CD4-positive, alpha-beta T cell treated with Interleukin-17A for 4 hours (primary cell): Measurements from ENCODE around the gene CNIH3.
"Not testable (repeated sequence)": the region's sequence is repeated elsewhere in the genome, so short reads cannot be mapped to it uniquely, and the experiment has no call there.

Experiments
- DNase-seq: peaks from one replicate; pipeline ENCODE4 v3.0.0-alpha.2; 2020; ENCODE audit warnings: mixed read lengths

The CNIH3 gene

DNA sequence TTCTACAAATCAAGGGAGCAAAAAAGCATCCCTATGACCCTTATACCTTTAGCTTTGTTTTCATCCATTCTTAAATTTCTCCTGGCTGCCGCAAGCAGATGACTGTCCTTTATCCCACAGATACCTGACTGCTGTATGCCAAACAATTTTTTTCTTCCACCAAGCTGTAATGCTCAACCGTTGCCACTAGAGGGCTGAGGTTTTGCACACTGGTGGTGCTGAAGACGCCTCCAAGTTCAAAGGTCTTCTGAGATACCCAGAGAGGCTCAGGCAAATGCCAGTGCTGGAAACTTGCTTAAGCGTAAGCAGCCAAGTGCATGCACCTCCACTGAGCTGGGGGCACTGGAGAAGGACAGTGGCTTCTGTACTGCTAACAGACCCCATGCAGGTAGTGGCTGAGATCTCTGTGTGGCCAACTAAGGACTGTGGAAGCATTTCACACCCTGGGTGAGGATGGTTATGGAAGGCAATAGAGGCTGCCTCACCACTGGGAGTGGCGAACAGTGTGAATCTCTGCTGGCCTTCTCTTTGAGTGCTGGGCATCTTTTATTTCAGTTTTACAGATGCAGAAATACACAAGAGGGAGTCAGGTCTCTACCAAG lies 28.5 kb downstream of the CNIH3 start:
- DNase-seq, result peak; percentile 61

DNA sequence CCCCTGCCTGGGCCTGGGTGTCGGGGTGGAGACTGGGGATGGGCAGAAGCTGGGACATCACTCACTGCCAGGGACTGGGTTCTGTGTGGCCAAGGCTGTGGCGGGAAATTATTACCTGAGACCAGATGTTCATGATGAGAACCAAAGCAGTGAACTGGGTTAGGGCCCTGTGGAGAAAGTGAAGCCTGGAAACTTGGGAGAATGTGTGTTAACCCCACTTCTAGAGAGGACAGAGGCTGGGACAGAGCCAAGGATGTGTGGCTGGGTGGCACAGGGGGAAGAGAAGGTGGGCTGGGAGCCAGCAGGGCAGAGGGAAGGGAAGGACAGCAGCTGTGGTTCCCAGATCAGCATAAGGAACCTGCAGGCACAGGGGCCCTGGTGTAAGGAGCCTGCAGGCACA lies 31.3 kb downstream of the CNIH3 start:
- DNase-seq, result no peak

DNA sequence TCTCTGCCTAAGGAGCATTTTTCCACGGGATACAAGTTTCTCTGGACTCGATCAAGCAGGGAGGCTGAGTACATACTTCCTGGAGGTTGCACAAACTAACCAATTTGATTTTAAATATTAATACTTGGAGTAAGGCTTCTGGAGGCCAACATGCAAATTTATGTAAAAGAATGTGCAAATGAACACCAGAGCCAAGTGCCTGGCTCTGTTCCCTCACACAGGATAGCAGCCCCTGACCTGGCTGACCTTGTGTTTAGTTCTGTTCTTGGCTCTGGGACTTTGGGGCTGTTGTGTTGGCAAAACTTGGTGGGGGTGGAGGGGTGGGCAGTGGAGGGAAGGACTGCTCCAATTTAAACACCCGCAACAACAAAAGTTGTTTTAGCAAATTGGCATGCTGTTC lies 34.2 kb downstream of the CNIH3 start:
- DNase-seq, result no peak

DNA sequence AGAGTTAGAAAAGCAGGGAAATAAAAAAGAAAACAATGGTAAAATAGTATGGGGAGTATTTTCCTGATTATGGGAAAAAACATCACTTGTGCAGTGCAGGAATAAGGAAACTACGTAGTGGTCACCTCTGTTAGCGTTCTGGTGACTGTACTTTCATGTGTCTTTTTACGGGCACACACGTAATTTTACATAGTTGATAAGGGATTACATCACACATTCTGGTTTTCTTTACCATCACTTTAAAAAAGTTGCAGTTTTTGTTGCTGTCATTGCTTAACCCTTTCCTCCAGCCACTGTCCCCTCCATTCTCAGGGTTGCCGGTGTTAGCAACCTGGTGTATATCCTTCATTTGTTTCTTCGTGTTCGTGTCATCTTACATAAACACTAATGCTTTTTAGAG lies 35.1 kb downstream of the CNIH3 start:
- DNase-seq, result no peak

DNA sequence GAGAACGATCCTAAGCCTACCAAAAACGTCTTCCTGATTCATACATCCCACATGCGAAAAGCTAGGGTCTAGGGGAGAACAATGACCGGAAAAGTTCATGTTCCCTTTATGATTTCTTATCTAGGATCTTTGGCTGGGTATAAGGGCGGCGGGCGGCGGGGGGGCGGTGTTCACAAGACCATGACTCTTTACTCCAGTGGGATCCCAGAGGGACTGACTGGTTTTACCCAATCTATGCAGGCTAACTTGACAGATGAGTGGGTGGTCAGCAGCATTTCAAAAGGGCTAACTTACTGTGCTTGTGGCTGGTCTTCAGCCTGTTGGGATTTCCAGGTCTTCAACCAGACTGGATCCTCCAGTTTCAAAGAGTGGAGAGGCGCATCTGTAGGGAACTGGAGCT lies 40.3 kb downstream of the CNIH3 start:
- DNase-seq, result no peak

DNA sequence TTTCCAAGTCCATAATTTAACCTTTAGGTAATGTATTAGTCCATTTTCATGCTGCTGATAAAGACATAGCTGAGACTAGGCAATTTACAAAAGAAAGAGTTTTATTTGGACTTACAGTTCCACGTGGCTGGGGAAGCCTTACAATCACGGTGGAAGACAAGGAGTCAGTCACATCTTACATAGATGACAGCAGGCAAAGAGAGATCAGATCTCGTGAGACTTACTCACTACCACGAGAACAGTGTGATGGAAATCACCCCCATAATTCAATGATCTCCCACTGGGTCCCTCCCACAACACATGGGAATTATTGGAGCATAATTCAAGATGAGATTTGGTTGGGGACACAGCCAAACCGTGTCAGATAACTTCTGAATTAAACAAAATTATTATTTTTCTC lies 44.0 kb downstream of the CNIH3 start:
- no peak for DNase-seq

DNA sequence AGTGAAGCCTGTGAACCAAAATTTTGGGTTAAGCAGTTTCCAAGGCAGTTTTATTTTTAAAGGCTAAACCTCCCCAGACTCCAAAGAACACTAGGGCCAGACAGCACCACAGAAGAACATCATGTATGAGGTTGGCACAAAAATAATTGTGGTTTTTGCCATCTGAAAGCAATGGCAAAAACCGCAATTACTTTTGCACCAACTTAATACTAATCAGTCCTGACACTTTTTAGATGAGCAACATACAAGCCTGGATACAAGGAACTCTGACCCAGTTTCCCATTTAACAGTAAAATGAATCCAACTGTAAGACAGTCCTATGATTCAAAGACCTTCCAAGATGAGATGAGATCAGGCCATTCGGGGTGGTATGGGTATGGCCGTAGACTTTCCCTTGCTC lies 46.8 kb downstream of the CNIH3 start:
- DNase-seq, result no peak

DNA sequence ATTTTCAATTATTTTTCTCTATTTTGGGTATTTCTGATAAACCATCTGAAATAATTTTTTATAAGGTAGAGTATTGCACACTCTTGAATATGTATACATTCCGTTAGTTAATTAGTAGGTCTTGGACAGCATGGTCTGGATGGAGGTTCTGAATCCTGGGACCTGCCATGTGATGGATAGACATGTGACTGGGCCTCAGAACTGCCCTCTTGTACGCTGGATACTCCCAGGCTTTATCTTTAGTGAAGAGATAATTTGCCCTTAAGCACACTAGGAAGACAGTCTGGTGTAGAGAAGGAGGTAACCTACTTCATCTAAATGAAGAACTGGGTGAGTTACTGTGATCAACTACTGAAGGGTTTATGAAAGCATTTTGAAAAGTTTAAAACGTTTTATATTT lies 48.9 kb downstream of the CNIH3 start:
- DNase-seq, result no peak

DNA sequence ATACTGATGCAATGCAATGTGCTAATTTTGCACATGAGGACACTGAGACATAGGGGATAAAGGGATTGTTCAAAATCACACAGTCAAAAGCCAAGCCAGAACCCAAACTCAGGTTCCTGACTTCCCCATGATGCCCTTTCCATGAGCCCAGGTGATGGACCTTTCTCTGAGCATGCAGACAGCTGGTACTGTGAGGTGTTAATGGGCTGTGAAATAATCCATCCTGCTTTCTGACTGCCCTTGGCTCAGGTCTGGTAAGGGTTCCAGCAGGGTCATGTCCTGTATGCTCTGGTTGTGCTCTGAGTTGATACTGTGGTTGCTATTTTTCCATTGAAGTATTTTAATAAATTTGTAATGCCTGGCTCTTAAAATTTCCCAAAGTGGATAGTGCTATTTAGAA lies 50.0 kb downstream of the CNIH3 start:
- no peak for DNase-seq

DNA sequence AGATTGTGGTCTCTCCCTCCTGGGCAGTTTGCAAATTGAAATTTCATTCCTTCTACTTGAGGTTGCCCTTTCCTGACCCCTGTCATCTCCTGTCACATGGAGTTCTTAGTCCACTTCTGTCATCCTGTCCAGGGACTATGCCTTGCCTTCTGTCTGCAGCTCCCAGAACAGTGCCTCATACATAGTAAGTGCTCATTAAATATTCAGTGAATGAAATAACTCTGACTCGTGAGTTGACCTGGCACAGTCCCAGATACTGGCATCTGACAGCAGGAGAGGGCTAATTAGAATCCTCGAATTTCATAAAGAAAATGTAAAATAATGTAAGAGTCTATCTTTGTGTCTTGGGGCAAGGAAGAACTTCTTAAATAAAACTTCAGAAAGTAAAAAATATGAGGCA lies 50.8 kb downstream of the CNIH3 start:
- no peak for DNase-seq

DNA sequence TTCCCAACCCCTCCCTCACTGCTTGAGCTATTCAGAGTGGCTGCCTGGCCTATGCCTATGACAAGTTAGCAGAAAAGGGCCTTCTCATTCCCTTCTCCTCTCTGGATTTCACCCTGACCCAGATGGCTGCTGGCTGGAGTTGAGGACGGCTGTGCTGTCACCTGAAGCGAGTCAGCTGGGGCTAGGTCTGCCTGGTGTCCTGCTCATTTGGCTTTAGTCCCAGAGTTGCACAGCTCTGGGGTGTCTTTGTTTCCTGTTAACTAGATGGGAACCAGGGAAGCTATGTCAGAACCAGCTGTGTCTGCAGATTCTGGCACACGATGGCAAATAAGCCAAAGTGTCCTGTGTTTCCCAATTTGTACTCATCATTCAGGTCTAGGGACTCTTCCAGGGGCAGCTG lies 52.9 kb downstream of the CNIH3 start:
- DNase-seq, result no peak

DNA sequence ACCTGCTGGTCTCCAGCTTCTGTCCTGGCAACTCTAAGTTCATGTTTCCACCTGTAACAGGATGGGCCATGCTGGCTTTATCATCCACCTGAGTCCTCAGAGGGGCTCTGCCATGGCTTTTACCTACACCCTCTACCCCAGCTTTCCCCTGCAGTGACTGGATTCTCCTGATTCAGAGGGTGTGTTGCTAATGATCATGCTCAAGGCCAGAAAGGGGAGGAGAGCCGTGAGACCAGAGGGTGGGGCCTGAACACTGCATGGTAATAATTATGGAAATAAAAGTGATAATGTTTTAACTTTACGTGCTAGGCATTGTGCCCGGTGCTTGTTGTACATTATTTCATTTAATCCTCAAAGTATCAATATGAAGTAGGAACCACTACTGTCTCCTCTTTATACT lies 53.3 kb downstream of the CNIH3 start:
- no peak for DNase-seq

DNA sequence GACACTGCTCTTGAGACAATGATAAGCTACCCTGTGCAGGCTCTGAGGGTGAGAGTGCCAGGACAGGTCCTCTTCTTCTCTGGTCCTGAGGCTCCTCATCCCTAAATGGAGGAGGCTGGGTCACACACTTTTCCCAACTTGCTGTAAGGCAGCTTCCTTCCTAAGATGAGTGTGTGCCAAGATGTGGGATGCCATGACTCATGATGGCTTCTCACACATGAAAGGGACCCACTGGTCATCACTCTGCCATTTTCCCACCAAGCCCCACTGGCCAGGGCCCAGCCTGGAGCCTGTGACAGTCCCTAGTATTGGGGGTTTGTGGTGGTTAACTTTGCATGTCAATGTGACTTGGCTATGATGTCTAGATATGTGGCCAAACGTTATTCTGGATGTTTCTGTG lies 54.4 kb downstream of the CNIH3 start:
- DNase-seq, result no peak

DNA sequence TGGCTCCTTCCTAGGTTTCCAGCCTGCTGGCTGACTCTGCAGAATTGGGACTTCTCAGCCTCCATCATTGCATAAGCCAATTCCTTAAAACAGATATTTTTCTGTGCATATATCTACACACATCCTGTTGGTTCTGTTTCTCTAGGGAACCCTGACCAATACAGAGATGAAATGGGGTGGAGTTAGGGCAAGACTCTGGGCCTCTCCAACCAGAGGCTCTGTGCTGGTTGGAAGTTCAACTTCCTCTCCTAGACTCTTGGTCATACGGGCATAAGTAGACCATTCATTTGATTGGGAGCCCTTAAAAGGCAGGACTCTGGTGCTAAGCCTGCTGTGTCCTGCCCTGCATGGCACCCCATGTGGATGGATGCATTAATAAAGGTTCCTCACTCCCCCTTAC lies 55.0 kb downstream of the CNIH3 start:
- no peak for DNase-seq

DNA sequence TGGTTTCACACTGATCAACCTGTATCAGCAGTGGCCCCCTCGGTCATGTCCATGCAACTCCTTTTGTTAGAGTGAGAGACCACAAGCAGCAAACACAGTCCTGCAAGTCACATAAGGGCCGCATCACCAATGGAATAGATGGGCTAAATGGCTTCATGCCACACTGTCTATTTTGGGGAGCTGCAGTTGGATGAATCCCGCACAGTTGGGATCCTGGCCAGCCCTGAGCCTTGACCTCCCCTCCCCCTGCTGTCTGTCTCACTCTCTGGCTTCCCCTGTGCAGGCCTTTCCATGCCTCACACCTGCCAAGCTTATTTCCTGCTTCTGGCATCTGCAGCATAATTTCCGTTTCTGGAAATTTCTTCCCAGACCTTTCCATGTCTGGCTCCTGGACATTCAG lies 57.0 kb downstream of the CNIH3 start:
- DNase-seq, result no peak

DNA sequence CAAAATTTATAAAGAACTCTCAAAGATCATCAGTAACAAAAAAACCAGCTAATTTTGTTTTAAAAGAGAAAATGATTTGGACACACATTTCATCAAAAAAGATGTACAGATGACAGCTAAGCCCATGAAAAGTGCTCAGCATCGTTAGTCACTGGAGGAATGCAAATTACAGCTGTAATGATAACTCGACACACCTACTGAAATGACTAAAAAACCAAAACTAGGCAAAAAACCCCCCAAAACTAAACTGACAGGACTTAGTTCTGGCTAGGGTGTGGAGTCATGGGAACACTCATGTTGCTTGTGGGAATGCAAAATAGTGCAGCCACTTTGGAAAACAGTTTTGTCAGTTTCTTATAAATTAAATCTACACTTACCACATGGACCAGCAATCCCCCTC lies 59.5 kb downstream of the CNIH3 start:
- DNase-seq, result no peak

DNA sequence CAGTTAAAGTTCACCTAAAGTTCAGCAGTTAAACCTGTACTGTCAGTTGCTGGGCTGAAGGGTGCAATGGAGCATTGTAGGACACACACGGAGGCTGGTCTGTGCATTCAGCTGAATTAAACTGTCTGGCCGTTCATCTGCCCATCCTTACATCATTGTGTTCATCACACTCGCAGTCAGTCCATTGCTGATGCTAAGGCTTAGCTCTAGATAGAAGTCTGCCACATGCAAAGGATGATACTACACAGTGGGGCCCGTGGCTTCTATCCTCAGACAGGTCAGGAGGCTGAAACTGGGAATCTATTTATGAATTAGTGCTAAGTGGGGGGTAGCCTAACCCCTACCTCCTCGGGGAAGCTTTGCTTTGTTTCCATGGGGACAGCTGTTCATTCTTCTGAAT lies 60.4 kb downstream of the CNIH3 start:
- DNase-seq, result no peak

DNA sequence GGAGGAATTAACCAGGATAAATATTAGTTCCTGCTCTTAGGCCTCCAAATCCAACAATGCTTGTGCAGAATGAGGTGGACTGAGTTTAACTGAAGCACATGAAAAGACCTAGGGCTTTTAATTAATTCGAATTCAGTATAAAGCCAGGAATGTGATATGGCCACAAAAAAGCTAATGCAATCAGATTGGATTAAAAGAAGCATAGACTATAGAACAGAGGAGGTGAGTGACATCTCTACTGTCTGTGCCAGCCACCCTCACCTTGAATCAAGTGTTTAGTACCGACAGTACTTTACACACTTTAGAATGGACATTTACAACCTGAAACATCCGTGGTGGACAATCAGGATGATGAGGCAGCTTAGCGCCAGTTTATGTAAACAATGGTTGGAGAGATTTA lies 62.1 kb downstream of the CNIH3 start:
- no peak for DNase-seq

DNA sequence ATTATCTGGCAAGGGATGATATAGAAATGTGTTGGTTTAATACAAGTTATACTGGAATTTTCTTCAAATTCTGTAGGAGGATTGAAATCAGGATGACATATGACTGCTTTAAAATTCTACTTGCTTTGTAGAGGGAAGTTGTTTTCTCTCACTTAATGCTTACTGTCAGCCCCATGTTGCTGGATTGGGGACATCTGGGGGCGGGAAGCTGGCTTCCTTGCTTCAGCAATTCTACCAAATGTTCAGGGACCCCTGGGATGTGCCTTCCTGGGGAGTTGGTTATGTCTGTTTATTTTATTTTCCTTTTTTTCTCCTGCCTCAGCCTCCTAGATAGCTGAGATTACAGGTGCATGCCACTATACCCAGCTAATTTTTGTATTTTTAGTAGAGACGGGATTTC lies 63.5 kb downstream of the CNIH3 start:
- DNase-seq, result no peak

DNA sequence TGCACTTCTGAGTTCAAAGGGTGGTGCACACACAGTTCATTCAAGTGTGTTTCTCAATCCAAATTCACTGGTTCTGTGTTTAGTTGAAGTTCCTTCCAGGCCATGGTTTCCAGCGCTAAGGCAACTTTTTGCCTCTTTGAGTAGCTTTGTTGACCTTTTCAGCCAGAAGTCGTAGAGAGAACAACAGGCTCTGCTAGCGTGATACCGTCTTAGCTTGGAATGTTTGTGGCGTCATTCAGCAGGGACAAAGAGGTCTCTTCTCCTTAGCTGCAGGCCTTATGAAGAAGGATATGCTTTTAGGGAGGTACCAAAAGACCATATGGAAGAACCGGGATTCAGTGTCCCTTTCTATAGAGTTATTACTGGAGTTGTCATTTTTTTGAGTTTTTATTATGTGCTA lies 65.7 kb downstream of the CNIH3 start:
- no peak for DNase-seq

DNA sequence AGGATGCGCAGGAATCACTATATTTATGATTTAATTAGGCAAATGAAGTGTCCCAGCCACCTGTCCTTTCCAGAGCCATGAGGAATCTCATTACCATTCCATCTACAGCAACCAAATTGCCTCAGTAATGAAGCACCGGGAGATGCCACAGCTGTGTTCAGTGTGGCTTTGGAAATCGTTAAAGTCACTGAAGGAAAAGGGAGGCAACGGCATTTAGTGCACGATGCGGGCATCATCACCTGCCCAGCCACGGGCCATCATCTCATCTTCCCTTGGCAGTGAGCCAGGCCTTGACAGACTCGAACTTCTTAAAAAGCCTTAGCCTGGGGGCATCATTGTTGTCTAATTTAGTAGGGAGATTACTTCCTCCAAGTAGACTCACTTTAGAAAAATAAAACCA lies 67.8 kb downstream of the CNIH3 start:
- DNase-seq, result no peak

DNA sequence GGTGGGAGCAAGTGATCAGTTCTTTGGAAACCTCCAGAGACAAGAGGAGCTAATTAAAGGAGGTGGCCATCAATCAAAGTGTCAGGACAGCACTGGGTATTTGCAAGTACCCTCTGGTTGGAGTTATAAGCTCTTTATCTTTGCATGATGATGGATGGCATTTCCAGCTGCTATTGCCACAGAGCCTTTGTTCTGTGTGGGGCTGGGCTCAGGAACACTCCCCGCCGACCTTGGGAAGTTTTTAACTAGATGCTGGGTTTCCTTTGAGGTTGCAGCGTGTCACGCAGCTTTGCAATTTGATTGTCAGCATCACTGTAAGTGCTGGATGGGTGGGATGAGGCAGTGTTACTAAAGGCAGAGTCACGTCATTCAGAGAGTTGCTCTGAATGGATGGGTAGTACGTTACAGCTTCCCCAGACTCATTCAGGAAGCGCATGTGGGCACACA lies 68.9 kb downstream of the CNIH3 start:
- DNase-seq, result no peak

DNA sequence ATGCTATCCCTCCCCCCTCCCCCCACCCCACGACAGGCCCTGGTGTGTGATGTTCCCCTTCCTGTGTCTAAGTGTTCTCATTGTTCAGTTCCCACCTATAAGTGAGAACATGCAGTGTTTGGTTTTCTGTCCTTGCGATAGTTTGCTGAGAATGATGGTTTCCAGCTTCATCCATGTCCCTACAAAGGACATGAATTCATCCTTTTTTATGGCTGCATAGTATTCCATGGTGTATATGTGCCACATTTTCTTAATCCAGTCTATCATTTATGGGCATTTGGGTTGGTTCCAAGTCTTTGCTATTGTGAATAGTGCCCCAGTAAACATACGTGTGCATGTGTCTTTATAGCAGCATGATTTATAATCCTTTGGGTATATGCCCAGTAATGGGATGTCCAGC lies 70.0 kb downstream of the CNIH3 start:
- not testable (repeated sequence) for DNase-seq

DNA sequence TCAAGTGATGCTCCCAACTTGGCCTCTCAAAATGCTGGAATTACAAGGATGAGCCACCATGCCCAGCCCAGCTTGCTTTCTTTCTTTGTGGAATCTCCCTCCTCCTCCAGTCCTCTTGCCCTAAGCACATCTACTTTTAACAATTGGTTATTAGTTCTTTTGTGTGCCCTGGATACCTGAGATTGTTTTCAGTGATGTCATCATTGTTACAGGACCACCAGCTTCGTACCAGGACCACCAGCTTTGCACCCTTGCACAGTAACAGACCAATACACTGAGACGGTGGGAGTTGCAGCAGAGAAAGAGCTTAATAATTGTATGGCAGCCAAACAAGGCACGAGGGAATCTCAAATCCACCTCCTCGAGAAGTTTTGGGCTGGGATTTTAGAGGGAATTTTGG lies 71.3 kb downstream of the CNIH3 start:
- no peak for DNase-seq

DNA sequence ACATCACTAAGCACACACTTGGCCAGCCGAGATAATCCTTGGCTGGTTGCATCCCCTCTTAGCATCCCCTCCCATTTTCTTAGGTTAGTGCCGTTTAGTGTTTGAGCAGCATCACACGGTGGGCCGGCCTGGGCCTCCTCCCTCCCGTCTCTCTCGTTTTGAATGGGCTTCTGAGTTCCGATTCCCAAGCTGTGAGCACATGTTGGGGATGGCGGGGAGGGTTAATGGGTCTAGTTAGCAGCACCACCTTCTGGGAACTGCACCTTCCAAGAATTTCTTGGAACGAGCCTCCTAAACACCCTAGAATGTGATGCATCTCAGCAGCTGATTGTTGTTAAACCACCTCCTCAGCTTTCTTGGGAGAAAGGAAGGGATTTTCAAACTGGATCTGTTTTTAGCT lies 73.3 kb downstream of the CNIH3 start:
- DNase-seq, result no peak

DNA sequence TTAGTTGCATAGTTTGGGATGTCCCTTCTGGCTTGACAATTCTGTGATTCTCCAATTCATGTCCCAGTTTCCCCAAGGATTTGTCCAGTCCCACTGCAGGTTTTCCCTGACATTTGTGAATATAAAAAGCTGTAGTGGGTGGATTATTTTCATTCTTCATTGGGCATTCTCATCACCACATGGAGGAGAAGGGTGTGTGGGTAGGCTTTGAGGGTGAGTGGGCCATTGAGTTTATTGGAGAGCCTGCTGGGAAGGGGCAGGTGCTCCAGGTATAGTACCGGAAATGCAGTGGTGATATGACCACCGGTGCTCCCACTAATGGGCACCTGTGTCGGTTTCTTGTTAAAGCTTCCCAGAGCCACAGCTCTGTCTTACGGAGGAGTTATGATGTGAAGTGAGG lies 74.5 kb downstream of the CNIH3 start:
- no peak for DNase-seq
